Thymus (tissue), 11 donors: ENCODE results near the gene M1AP. TPM values are rescaled to one million over a fixed set of nuclear protein-coding genes. Genes with fewer than 3 reads are reported as not detected.

Experiments used
- DNase-seq, 9 donors: peaks; one replicate each; pipeline ENCODE4 v3.0.0-alpha.2; 2013; ENCODE audit warnings: low spot score in 9 of 9, low read depth in 6 of 9, missing footprints in 1 of 9
- H3K27ac ChIP-seq, 2 donors: one replicate each; pipeline ENCODE4 v1.5.1; 2013; ENCODE audit warnings: control low read depth in 1 of 2, low read depth in 1 of 2, low read length in 1 of 2, mild to moderate bottlenecking in 1 of 2, moderate library complexity in 1 of 2
- H3K27me3 ChIP-seq, 2 donors: one replicate each; pipeline ENCODE4 v1.5.1; 2013; ENCODE audit warnings: low read length in 1 of 2; ENCODE audit not compliant: control insufficient read depth in 2 of 2, insufficient read depth in 1 of 2
- H3K36me3 ChIP-seq, 2 donors: one replicate each; pipeline ENCODE4 v1.5.1; 2013; ENCODE audit warnings: low read length in 1 of 2, mild to moderate bottlenecking in 1 of 2, moderate library complexity in 1 of 2; ENCODE audit not compliant: control insufficient read depth in 2 of 2, insufficient read depth in 2 of 2
- H3K4me1 ChIP-seq, 2 donors: one replicate each; pipeline ENCODE4 v1.5.1; 2013; ENCODE audit warnings: low read length in 2 of 2; ENCODE audit not compliant: control insufficient read depth in 2 of 2, insufficient read depth in 2 of 2
- H3K4me3 ChIP-seq, 2 donors: one replicate each; pipeline ENCODE4 v1.5.1; 2013; ENCODE audit warnings: low read length in 2 of 2, control low read depth in 1 of 2, mild to moderate bottlenecking in 1 of 2
- H3K9me3 ChIP-seq, 2 donors: one replicate each; pipeline ENCODE4 v1.5.1; 2013; ENCODE audit warnings: low read length in 1 of 2, mild to moderate bottlenecking in 1 of 2; ENCODE audit not compliant: control insufficient read depth in 2 of 2, insufficient read depth in 1 of 2
- WGBS: extraction: QIAGEN DNeasy Blood & Tissue Kit; methylation state at CpG from one replicate; pipeline ENCODE4 v1.1.7; 2013; 5-methylcytosine and 5-hydroxymethylcytosine counted together
- polyA plus RNA-seq: library from polyadenylated mRNA; stranded (reverse); fragments of 200-250 nt; gene quantifications from one replicate; pipeline ENCODE4 v1.2.3, GENCODE V29; 2013
- total RNA-seq: library from RNA; stranded (reverse); fragments of 120-200 nt; gene quantifications from one replicate; pipeline ENCODE4 v1.2.4, GENCODE V29; 2013
- donor health status: healthy.

The M1AP gene
- total and polyA plus RNA-seq, 2 donors, result 0.55 to 0.94 TPM

DNA sequence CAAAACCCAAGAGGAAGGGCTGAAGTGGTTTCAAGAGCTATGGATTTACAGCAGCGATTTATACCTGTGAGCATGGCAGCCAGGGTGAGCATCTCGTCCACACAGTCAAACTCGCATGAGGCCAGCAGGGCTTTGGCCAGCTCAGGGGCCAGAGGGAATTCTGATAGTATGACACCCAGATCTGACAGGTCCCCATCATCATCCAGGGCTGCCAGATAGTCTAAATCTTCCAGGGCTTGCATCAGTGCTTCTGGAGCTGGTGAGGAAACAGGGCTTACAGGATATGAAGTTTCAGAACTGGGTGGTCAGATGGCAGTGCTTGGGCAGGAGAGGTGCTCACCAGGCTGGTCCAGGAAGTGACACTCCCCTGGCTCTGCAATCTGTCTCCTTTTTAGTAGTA lies 125.6 kb downstream of the M1AP start:
- H3K4me3 ChIP-seq, result no peak overlapping the region
- H3K27me3 ChIP-seq, result peaks cover 11 to 48% of the 10 kb centered on the region in 2 donors
- 94% methylated on average over 3 of the region's 3 CpGs for WGBS
- H3K4me1 ChIP-seq, result peaks cover 0 to 3% of the 10 kb centered on the region in 2 donors
- H3K9me3 ChIP-seq, result peaks cover 3 to 7% of the 10 kb centered on the region in 2 donors
- peaks cover 13 to 19% of the 10 kb centered on the region in 2 donors for H3K36me3 ChIP-seq
- no peak overlapping the region for H3K27ac ChIP-seq
- no peak for DNase-seq

DNA sequence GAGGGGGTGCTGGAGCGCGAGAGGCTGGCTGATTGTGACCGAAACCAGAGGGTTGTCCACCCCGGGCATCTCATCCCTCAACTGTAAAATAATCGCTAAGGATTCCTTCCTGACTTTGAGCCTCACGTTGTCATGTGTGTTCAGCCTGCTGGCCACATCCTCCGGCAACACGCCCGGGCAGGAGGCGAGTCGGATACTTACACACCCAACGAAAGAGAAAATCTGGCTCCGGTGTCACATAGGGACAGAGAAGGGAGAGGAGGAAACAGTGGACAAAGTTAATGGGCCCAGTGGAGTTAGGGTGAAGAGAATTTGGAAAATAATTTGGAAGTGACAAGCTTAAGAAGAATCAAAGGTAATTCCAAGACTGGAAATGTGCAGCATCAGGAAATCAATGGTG lies 131.5 kb downstream of the M1AP start:
- H3K4me1 ChIP-seq, result peaks cover 13 to 32% of the 10 kb centered on the region in 2 donors
- peak overlapping the region in 1 of 2 donors; percentile 50 for H3K4me3 ChIP-seq
- peaks cover 0 to 21% of the 10 kb centered on the region in 2 donors for H3K9me3 ChIP-seq
- peaks cover 60 to 96% of the 10 kb centered on the region in 2 donors for H3K27me3 ChIP-seq
- H3K36me3 ChIP-seq, result no peaks in the 10 kb centered on the region
- DNase-seq, result no peak
- WGBS, result 75% methylated on average over 13 of the region's 13 CpGs
- H3K27ac ChIP-seq, result no peak overlapping the region

DNA sequence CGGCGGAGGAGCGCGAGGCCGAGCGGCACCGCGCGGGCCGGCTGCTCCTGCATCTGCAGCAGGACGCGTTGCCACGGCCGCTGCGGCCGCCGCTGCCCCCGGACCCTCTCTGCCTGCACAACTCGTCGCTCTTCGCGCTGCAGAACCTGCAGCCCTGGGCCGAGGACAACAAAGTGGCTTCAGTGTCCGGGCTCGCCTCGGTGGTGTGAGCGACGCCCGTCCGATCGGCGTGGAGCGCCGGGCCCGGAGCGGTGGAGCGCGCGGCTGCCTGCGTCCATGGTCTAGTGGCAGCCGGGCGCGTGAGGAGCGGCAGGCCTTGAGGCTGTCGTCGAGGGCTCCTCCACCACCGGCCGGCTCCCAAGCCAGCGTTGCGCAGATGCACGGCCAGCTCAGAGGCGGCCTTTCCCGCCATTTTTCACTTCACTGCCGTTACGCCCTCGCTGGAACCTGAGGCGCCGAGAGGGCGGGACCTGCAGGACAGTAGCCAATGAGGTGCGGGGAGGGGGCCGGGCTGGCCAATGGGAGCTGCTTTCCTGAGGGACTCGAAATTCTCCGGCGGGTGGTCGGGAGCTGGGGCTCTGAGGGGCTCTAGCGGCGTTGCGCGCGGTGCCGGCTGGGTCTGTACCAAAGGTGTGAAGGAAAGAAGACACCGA lies 132.0 kb downstream of the M1AP start:
- Histone ChIP-seq H3K9me3 (peaks cover 0 to 21% of the 10 kb centered on the region in 2 donors), H3K36me3 (no peaks in the 10 kb centered on the region), H3K4me1 (peaks cover 13 to 32% of the 10 kb centered on the region in 2 donors), H3K4me3 (peak overlapping the region; percentile 10 to 50), H3K27me3 (peaks cover 65 to 96% of the 10 kb centered on the region in 2 donors), H3K27ac (no peak overlapping the region)
- WGBS, result 4% methylated on average over 72 of the region's 72 CpGs
- DNase-seq, result peak in 5 of 9 donors; percentile 44 to 78 (median 65)

DNA sequence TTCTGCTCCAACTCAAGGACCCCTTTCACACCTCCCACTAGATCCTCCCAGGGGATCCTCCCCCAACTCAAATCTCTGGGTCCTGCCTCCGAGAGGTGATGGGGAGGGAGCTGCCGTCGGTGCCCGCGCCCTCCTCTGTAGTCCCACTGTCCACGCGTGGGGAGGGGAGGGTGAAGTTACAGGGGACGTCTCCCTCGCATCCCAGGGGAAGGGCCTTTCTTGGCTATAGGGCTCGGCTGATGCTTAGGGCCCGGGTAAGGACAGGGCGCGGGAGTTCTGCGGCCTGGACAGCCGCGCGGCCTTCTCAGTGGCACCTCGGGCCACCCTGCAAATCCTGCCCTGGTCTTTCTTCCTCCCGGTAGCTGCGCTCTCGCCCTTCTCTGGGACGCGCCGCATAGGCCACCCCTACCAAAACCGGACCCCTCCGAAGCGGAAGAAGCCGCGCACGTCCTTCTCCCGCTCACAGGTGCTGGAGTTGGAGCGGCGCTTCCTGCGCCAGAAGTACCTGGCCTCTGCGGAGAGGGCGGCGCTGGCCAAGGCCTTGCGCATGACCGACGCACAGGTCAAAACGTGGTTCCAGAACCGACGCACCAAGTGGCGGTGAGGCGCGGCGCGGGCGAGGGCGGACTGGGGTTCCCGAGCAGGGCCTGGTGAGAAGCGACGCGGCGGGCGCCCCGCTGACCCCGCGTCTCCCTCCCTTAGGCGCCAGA lies 132.7 kb downstream of the M1AP start:
- H3K9me3 ChIP-seq, result peaks cover 0 to 21% of the 10 kb centered on the region in 2 donors
- H3K27me3 ChIP-seq, result peaks cover 70 to 98% of the 10 kb centered on the region in 2 donors
- no peak overlapping the region for H3K27ac ChIP-seq
- peak overlapping the region; percentile 13 to 50 for H3K4me3 ChIP-seq
- H3K4me1 ChIP-seq, result peaks cover 13 to 32% of the 10 kb centered on the region in 2 donors
- no peaks in the 10 kb centered on the region for H3K36me3 ChIP-seq
- 5% methylated on average over 60 of the region's 60 CpGs for WGBS
- DNase-seq, result peak in 1 of 9 donors; percentile 33

DNA sequence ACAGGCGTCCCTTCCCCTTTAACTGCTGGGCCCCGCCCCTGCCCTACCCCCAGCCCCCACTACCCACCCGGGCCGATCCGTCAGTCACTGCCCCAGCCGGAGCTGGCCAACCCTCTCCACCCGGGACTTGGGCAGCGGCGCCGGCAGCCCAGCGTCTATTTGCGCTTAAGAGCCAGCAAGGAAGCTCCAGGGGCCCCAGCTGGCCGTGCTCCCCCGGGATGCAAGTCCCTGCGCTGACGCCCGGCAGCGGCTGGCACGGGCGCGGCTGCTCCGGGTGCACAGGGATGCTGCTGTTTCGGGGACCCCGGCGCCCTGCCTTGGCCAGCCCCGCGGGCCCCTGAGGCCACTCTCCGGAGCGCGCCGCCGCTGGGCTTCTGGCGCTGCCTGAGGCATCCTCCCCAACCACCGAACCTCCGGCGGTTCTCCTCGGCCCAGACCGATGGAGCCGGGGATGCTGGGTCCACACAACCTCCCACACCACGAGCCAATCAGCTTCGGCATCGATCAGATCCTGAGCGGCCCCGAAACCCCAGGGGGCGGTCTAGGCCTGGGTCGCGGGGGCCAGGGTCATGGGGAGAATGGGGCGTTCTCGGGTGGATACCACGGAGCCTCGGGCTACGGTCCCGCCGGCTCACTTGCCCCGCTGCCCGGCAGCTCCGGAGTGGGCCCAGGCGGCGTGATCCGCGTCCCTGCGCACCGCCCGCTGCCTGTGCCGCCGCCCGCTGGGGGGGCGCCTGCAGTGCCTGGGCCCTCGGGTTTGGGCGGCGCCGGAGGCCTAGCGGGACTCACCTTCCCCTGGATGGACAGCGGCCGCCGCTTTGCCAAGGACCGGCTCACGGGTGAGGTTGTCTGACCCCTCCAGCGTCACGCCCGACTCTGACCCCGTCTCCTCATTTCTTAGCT lies 133.5 kb downstream of the M1AP start, which contains the start of gene TLX2:
TSS of gene TLX2 (plus strand) at position 83 of the 903 bp plus-strand sequence. CDS start at position 440, 357 bp downstream.
- peak in 1 of 9 donors; percentile 21 for DNase-seq
- Histone ChIP-seq H3K27me3 (peaks cover 74 to 100% of the 10 kb centered on the region in 2 donors), H3K4me1 (peaks cover 13 to 32% of the 10 kb centered on the region in 2 donors), H3K36me3 (no peaks in the 10 kb centered on the region), H3K9me3 (peaks cover 0 to 21% of the 10 kb centered on the region in 2 donors), H3K4me3 (peak within 1 kb of the TSS; percentile 13 to 50), H3K27ac (no peak within 1 kb of the TSS)
- 2% methylated on average over 82 of the region's 82 CpGs for WGBS

DNA sequence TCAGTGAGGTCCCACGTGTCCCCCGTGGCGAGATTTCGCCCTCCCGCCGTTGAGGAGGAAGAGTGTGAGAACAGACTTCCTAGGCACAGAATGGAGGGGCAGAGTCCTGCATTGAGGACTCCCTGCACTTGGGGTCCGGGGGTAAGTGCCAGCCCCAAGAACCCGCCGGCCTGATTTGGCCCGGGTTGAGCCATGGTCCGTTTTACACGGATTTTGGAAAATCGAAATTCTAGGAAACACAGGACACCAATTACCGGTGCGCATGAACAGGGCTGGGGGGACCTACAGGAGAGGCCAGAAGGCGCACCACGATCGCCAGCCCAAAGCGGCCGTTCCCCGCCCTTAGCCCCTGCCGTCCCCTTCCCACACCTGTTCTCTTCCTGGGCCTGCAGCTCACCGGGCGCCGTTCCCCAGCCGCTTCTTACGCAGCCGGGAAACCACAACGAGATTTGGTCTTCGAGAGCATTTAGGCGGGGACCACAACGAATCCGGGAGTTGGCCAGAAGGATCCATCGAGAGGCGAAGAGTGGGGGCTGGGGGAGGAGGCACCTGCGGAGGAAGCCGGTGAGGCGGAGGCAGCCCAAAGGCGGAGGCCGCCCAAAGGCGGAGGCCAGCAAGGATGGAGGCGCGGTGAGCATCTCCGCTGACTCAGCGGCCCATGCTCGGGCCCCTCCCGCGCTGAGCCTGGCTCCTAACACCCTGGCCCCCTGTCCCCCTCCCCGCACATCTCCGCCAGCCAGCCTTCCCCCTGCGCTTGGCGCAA lies 134.3 kb downstream of the M1AP start:
- peak in 1 of 9 donors; percentile 37 for DNase-seq
- Histone ChIP-seq H3K9me3 (peaks cover 0 to 21% of the 10 kb centered on the region in 2 donors), H3K4me3 (peak overlapping the region in 1 of 2 donors; percentile 3), H3K27ac (no peak overlapping the region), H3K27me3 (peaks cover 76 to 99% of the 10 kb centered on the region in 2 donors), H3K36me3 (no peaks in the 10 kb centered on the region), H3K4me1 (peaks cover 13 to 32% of the 10 kb centered on the region in 2 donors)
- WGBS, result 3% methylated on average over 52 of the region's 52 CpGs

DNA sequence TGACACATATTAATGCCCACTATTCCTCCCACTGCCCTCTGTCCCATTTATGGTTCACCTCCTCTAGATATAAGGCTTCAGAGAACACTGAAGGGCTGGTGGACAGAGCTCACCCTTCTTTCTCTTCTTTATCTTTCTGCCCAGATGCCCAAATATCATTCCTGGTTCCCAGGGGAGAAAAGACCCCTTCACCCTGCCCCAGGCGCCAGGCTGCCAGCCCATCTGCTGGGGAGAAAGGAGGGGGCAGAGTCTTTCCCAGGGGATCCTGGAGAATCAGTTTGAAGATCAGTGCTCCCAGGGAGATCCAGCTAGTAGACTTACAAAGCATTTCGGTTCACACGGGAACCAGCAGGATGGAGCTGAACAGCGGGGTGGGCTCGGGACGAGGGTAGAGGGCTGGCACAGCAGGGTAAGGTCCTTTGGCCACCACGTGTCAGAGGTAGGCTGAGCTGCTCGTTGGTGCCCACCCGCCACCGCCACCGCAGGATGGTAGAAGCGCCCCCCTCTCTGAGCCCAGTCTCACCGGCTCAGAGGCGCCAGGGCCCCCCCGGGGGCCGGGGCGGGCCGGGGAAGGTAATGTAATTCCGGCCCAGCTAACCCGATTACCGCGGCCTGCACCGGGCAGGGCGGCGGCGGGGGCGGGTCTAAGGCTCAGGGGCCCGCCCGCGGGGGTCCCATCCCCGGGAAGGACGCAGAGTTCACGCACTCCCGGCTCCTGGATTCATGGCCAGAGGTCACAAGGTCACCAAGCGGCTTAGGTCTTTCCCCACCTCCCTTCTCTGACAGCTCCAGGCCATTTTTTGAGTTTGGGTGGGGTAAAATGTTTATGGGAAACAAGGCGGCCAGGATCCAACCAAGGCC lies 135.2 kb downstream of the M1AP start:
- DNase-seq, result no peak

More for the DNA sequence above, 135.2 kb downstream of the M1AP start:
- Histone ChIP-seq H3K36me3 (no peaks in the 10 kb centered on the region), H3K27me3 (peaks cover 76 to 99% of the 10 kb centered on the region in 2 donors), H3K27ac (no peak overlapping the region), H3K4me1 (peaks cover 16 to 37% of the 10 kb centered on the region in 2 donors), H3K4me3 (no peak overlapping the region), H3K9me3 (peaks cover 0 to 21% of the 10 kb centered on the region in 2 donors)
- WGBS, result 12% methylated on average over 36 of the region's 36 CpGs
